Jurkat, Clone E6-1 (cell line): Measurements from ENCODE around the gene CLPTM1L.
A peak's percentile ranks its signal among the peaks of the same experiment; 100 is the strongest.
"Not testable (repeated sequence)": the region's sequence is repeated elsewhere in the genome, so short reads cannot be mapped to it uniquely, and the experiment has no call there.

Experiments
- DNase-seq: peaks from one replicate; pipeline ENCODE4 v3.0.0-alpha.2; 2011; ENCODE audit warnings: low read depth, low spot score
- H3K4me3 ChIP-seq: 2 replicates; pipeline ENCODE4 v1.5.1; 2011; ENCODE audit warnings: mild to moderate bottlenecking, low read length, control low read depth, moderate library complexity

CLPTM1L gene

DNA sequence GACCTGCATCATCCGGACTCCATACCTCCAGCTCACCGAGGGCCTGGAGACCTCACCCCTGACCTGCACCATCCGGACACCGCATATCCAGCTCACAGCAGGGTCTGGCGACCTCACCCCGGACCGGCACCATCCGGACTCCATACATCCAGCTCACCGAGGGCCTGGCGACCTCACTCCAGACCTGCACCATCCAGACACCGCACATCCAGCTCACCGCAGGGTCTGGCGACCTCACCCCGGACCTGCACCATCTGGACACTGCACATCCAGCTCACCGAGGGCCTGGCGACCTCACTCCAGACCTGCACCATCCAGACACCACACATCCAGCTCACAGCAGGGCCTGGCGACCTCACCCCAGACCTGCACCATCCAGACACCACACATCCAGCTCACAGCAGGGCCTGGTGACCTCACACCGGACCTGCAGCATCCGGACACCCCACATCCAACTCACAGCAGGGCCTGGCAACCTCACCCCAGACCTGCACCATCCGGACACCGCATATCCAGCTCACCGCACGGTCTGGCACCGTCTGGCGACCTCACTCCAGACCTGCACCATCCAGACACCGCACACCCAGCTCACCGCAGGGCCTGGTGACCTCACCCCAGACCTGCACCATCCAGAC, 60.4 kb downstream of the CLPTM1L start:
- not testable (repeated sequence) for H3K4me3 ChIP-seq

DNA sequence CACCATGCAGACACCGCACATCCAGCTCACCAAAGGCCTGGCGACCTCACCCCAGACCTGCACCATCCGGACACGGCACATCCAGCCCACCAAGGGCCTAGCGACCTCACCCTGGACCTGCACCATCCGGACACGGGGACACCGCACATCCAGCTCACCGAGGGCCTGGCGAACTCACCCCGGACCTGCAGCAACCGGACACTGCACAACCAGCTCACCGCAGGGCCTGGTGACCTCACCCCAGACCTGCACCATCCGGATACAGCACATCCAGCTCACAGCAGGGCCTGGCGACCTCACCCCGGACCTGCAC, 61.2 kb downstream of the CLPTM1L start:
- not testable (repeated sequence) for DNase-seq, H3K4me3 ChIP-seq

More for the DNA sequence above, 60.4 kb downstream of the CLPTM1L start:
- DNase-seq = not testable (repeated sequence)

DNA sequence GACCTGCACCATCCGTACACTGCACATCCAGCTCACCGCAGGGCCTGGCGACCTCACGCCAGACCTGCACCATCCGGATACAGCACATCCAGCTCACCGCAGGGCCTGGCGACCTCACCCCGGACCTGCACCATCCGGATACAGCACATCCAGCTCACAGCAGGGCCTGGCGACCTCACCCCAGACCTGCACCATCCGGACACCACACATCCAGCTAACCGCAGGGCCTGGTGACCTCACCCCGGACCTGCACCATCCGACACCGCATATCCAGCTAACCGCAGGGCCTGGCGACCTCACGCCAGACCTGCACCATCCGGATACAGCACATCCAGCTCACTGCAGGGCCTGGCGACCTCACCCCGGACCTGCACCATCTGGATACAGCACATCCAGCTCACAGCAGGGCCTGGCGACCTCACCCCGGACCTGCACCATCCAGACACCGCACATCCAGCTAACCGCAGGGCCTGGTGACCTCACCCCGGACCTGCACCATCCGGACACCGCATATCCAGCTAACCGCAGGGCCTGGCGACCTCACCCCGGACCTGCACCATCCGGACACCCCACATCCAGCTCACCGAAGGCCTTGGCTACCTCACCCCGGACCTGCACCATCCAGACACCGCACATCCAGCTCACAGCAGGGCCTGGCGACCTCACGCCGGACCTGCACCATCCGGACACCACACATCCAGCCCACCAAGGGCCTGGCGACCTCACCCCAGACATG, 61.7 kb downstream of the CLPTM1L start:
- H3K4me3 ChIP-seq, DNase-seq: not testable (repeated sequence)

DNA sequence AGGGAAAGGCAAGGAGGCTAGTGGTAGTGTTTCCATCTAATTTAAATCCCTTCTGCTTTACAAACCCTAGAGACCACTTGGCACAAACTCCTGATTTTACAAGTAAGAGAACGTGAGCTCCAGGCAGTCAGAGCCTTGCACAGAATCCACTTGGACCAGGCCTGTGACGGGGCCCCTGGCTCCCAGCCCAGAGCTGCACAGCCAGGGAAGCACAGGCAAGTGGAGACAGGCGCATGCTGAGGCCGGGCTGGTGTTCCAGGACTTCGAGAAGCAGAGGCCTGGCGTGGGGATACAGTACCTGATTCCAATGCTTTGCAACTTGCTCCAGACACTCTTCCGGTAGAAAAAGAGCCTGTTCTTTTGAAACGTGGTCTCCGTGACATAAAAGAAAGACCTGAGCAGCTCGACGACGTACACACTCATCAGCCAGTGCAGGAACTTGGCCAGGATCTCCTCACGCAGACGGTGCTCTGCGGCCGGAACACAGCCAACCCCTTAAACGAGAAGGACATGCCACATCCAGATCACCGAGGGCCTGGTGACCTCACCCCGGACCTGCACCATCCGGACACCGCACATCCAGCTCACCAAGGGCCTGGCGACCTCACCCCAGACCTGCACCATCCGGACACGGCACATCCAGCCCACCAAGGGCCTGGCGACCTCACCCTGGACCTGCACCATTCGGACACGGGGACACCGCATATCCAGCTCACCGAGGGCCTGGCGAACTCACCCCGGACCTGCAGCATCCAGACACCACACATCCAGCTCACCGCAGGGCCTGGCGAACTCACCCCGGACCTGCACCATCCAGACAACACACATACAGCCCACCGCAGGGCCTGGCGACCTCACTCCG, 62.5 kb downstream of the CLPTM1L start:
- DNase-seq = no peak
- H3K4me3 ChIP-seq = no peak overlapping the region

DNA sequence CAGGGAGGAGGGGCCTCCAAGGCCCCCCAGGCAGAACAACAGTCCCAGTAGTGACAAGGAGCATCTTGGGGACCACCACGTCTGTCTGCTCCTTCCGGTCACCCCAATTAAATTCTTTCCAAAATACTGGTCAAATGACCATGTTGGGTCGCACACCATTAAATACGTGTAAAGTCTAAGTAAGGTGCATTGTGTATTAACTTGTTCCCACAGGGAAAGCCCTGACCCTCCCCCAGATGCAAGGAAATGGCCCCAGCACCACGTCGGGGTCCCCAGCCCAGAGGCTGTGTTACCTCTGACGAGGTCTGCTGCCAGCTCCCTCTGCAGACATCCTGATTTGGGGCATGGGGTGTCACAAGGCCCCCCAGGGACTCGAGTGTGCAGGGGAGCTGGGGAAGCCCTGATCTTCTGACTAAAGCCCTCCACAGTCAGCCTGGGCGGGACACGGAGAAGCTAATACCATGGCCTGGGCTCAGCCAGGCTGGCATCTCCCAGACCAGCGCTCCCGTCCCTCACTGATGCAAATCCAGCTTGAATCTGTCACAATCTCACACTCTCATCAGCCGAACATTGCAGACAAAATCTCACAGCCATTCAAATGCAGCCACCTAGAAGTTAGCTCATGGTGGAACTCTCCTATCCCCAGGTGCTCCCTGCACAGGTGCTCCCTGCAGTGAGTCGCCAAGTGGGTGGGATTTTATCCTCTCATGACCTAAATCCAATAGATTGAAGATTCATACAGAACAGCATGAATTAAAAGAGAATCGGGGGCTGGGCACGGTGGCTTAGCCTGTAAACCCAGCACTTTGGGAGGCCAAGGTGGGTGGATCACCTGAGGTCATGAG, 63.6 kb downstream of the CLPTM1L start:
- DNase-seq = no peak
- no peak overlapping the region for H3K4me3 ChIP-seq

DNA sequence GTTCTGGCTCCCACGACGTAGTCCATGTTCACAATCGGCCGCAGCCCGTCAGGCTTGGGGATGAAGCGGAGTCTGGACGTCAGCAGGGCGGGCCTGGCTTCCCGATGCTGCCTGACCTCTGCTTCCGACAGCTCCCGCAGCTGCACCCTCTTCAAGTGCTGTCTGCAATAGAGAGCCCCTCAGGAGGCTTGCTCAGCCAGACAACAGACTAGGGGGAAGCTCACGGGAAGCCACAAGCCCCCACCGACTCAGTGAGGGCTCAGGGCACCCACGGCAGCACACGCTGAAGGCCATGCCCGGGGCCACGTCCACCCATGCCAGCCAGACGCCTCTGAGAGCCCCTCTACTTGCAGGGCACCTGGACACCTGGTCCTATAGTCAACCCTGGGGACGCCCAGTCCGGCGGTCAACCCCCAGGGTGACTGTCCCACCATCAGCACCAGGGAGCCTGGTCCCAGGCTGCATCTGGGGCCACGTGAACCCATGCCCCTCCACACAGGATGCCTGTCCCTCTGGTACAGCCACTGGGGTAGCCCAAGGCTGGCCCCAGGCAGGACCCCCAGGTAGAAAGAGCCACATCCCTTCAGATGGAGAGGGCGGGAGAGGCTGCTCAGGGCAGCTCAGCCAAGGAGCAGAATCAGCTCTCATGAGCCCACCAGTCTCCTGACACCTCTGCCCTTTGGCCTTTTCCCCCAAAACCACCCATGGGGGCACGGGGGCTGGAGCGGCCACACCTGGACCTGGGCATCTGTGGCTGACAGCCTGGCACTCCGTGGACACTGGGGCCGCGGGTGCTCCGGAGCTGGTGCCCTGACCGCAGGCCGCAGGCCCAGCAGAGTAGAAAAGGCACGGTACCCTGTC, 64.5 kb downstream of the CLPTM1L start:
- DNase-seq = no peak
- H3K4me3 ChIP-seq = no peak overlapping the region

DNA sequence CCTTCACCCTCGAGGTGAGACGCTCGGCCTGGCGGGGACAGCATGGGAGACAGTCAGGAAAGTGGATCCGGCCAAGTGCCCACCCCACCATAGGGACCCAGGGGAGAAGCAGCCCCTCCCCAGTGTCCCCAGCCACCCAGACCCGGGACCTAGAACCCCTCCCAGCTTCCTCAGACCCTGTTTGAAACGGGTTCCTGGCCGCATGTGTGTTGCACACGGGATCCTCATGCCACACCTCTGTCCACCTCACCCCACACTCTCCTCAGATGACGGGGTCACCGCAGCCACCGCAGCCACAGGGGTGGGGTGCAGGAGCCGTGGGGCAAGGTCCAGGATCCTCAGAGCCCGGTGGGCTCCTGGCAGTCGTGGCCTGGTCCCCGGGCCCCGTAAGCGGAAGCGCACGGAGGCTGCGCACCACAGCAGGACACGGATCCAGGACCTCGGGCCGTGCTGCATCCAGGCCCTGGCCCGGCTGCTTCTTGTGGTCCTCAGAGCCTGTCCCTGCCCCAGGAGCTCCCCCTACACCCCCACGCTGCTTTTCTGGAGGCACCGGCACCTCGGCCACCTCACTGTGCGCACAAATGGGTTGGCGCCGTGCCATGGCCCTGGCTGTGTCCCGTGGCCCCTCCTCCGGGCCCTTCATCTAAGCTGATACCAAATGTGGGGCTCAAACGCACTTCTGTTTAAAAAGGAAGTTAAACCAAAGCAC, 65.3 kb downstream of the CLPTM1L start:
- H3K4me3 ChIP-seq = no peak overlapping the region
- no peak for DNase-seq

DNA sequence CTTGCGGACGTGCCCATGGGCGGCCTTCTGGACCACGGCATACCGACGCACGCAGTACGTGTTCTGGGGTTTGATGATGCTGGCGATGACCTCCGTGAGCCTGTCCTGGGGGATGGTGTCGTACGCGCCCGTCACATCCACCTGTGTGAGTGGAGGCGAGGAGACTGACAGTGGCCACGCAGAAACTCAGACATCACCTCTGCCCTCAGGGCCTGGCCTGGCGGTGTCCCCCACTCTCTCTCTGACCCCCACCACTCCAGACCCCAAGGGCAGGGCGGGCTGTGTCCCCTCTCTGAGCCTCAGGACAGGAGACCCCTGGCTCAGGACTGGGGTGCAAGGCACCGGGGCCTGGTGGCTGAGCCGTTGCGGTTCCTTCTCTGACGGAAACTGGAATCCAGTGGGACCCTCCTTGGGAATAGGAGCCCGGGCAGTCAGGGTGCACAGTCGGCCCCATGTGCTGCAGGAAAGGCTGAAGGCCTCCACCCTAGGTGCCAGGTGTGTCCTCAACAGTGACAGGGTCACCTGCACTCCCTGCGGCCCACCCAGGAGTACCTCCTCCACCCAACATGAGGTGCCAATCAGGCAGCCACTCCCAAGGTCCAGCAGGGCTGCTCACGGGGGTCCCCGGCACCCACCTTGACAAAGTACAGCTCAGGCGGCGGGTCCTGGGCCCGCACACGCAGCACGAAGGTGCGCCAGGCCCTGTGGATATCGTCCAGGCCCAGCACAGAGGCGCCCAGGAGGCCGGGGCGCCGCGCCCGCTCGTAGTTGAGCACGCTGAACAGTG, 66.0 kb downstream of the CLPTM1L start:
- H3K4me3 ChIP-seq = no peak overlapping the region
- DNase-seq = no peak

DNA sequence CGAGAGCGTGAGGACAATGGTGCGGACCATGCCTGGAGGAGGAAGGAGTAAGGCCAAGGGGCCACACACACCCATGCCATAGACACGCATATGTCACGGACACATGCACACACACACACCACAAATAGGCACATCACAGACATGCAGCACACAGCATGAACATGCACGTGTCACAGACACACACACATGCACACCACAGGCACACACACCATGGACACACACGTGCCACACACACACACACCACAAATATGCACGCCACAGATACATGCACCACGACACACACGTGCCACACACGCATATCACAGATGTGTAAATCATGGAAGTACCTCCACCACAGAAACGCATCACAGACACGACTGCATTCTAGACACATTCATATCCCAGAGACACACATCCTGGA, 66.7 kb downstream of the CLPTM1L start:
- DNase-seq = no peak

DNA sequence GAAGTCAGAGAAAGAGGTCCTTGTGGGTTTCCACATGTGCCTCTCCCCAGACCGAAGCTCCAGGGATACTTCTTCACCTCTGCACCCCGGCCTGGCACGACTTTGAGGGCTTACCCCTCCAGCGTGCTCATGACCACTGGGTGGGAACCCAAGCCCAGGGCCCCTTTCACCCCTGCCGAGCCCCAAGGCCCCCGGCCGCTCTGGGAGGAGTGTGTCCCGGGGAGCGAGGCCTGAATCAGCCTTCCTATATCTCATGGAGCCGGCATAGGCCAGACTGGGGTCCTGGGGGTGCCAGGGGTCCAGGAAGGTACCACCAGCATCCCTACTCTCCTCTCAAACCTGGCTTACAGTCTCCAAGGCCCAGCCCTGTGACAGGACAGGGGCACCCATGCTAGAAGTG, 67.1 kb downstream of the CLPTM1L start:
- no peak for DNase-seq
- H3K4me3 ChIP-seq = no peak overlapping the region

More for the DNA sequence above, 66.7 kb downstream of the CLPTM1L start:
- no peak overlapping the region for H3K4me3 ChIP-seq

DNA sequence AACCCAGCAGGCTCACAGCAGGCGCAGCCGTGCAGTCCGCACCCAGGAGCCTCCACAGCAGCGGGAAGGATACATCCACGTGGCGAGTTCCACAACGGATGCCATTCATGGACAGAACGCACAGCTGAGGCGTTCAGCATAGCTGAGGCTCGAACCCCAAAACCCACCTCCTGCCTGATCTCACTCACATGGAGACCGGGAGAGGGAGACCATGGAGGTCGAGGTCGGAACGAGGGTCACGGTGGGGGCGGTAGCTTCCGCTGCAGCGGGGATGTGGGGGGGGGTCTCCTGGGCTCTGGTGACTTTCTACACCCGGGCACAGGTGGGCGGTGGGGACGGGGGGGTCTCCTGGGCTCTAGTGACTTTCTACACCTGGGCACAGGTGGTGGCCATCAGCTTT, 67.6 kb downstream of the CLPTM1L start:
- no peak for DNase-seq
- H3K4me3 ChIP-seq = no peak overlapping the region

DNA sequence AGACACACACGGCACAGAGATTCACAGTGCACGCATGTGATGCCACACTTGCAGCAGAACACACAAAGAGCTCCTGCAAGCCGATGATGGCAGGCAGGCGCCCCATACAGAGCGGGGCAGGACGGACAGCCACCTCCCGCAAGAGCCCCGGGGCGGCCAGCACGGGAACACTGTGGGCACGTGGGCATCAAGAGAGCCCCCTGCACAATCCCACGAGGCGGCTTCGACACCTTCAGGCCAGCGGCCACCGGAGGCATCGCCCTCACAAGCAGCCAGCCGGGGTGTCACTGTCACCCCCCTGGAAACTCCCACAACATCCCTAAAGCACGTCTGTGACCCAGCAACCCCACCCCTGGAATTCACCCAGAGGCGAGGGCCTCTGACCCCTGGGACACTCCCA, 68.0 kb downstream of the CLPTM1L start:
- no peak for DNase-seq
- no peak overlapping the region for H3K4me3 ChIP-seq

DNA sequence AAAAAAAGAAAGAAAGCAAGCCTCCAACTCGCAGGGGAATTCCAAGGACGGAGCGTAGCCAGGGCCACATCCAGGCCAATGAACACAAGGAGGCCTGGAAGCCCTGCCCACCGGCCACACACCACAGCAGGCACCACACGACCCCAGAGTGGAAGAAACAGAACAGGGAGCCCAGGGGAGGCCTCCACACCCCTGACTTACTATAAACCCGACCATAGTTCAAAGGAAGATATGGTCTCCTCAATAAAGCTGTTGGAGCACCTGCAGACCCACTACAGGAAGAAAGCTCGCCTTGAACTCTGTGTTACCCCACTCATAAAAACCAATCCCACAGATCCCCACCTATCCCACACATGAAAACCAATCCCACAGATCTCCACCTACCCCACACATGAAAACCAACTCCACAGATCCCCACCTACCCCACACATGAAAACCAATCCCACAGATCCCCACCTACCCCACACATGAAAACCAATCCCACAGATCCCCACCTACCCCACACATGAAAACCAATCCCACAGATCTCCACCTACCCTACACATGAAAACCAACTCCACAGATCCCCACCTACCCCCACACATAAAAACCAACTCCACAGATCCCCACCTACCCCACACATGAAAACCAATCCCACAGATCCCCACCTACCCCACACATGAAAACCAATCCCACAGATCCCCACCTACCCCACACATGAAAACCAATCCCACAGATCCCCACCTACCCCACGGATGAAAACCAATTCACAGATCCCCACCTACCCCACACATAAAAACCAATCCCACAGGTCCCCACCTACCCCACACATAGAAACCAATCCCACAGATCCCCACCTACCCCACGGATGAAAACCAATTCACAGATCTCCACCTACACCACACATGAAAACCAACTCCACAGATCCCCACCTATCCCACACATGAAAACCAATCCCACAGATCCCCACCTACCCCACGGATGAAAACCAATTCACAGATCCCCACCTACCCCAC, 69.2 kb downstream of the CLPTM1L start:
- H3K4me3 ChIP-seq = not testable (repeated sequence)
- peak; percentile 61 for DNase-seq

DNA sequence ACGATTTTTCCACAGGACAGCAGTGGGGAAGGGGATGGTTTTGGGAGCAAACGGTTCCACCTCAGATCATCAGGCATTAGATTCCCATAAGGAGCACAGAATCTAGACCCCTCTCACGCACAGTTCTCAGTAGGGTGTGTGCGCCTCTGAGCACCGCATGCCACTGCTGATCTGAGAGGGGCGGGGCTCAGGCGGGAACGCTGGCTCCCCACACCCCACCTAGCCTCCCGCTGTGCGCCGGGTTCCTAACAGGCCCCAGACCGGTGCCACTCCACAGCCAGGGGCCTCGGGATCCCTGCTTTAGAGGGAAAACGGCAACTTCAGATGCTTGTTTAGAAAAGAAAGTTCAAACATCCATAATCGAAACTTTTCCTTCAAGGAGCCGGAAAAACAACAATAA, 70.4 kb downstream of the CLPTM1L start:
- DNase-seq = no peak

DNA sequence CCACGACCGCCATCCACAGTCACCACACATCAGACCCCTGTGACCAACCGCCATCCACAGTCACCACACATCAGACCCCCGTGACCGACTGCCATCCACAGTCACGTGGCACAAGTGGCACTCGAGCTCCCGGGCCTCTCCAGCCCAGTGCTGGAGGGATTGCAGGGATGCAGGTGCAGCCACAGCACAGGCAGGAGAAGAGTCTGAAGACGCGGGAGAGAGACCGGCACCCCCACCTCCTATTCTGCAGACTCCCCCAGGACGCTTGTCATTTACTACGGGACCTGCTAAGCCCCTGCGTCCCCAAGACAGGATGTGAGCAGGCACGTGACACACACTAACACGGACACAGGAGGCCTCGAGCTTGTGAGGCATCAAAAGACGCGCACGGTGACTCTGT, 71.2 kb downstream of the CLPTM1L start:
- no peak overlapping the region for H3K4me3 ChIP-seq
- no peak for DNase-seq

More for the DNA sequence above, 70.4 kb downstream of the CLPTM1L start:
- no peak overlapping the region for H3K4me3 ChIP-seq

DNA sequence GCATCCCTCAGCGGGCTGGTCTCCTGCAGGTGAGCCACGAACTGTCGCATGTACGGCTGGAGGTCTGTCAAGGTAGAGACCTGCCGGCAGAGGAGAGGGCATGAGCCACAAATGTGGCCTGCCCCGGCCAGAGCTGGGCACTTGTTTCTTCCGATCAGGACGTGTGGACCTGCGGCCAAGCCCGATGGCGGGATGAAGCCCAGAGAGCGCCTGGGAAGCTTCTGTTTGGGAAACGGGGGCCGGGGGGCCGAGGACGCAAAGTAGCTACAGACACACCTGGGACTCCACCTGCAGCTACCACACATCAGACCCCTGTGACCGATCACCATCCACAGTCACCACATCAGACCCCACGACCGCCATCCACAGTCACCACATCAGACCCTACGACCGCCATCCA, 72.7 kb downstream of the CLPTM1L start:
- DNase-seq = no peak
- H3K4me3 ChIP-seq = no peak overlapping the region
